VCaP (cell line): Measurements from ENCODE around the gene TM9SF3.

Experiments
- H3K27ac ChIP-seq: fragments of 450-650 bp; 2 replicates; pipeline ENCODE4 v1.5.1; 2017
- CTCF ChIP-seq: fragments of 450-650 bp; conservative IDR thresholded peaks from 2 replicates; pipeline ENCODE4 v1.5.1; 2017; ENCODE audit warnings: mild to moderate bottlenecking, moderate library complexity

TM9SF3 gene

GRCh38 chr10:96619796-96620773 lies 33.3 kb upstream of the TM9SF3 start:
- no peak for TF ChIP-seq CTCF
- H3K27ac ChIP-seq, result peak overlapping the region; percentile 87

- TF ChIP-seq CTCF, result no peak
- H3K27ac ChIP-seq, result peak overlapping the region; percentile 87
Measured at GRCh38 chr10:96619120-96619519, 32.3 kb upstream of the TM9SF3 start.

- peak overlapping the region; percentile 87 for H3K27ac ChIP-seq
- TF ChIP-seq CTCF, result 0 out of 2 replicates have a peak, but pooled peaks have one; percentile 9
Measured at GRCh38 chr10:96618653-96619052, 31.8 kb upstream of the TM9SF3 start.

- TF ChIP-seq CTCF, result no peak
Measured at GRCh38 chr10:96616961-96617360, 30.1 kb upstream of the TM9SF3 start.

GRCh38 chr10:96614515-96614914 lies 27.7 kb upstream of the TM9SF3 start:
- H3K27ac ChIP-seq, result no peak overlapping the region
- no peak for TF ChIP-seq CTCF

More at GRCh38 chr10:96616961-96617360, 30.1 kb upstream of the TM9SF3 start:
- H3K27ac ChIP-seq, result peak overlapping the region; percentile 87; the same call in 1 of the 2 replicates

GRCh38 chr10:96613576-96613975 lies 26.8 kb upstream of the TM9SF3 start:
- H3K27ac ChIP-seq, result no peak overlapping the region
- TF ChIP-seq CTCF, result no peak

- H3K27ac ChIP-seq, result peak overlapping the region; percentile 42
- TF ChIP-seq CTCF, result no peak
Measured at GRCh38 chr10:96612055-96612830, 25.4 kb upstream of the TM9SF3 start.
